SJSA1 (cell line): ENCODE data around the gene DYNC1I1. TPM values are rescaled to one million over a fixed set of nuclear protein-coding genes. Genes with fewer than 3 reads are reported as not detected.

Experiments used
- DNase-seq, 2 experiments: peaks; one replicate each; pipeline ENCODE4 v3.0.0-alpha.2; 2015 to 2020; ENCODE audit warnings: low spot score in 2 of 2, low read depth in 1 of 2
- H3K27ac ChIP-seq: fragments of 250-450 bp; sonication (Bioruptor Pico); 2 replicates; pipeline ENCODE4 v1.5.1; 2020; ENCODE audit warnings: mild to moderate bottlenecking, moderate library complexity
- H3K27me3 ChIP-seq: fragments of 250-450 bp; sonication (Bioruptor Pico); replicated peaks from 2 replicates; pipeline ENCODE4 v1.5.1; 2020; ENCODE audit warnings: mild to moderate bottlenecking, moderate library complexity
- H3K36me3 ChIP-seq: fragments of 250-450 bp; sonication (Bioruptor Pico); 2 replicates; pipeline ENCODE4 v1.5.1; 2020; ENCODE audit warnings: mild to moderate bottlenecking
- H3K4me1 ChIP-seq: fragments of 250-450 bp; sonication (Bioruptor Pico); replicated peaks from 2 replicates; pipeline ENCODE4 v1.6.1; 2021; ENCODE audit warnings: mild to moderate bottlenecking
- H3K4me3 ChIP-seq: fragments of 250-450 bp; sonication (Bioruptor Pico); 2 replicates; pipeline ENCODE4 v1.5.1; 2020; ENCODE audit warnings: mild to moderate bottlenecking
- H3K9me3 ChIP-seq: fragments of 250-450 bp; sonication (Bioruptor Pico); replicated peaks from 2 replicates; pipeline ENCODE4 v1.5.1; 2020; ENCODE audit warnings: mild to moderate bottlenecking
- total RNA-seq: library from RNA; depleted of rRNA; stranded (reverse); fragments of >200 nt; shearing (Covaris generic); gene quantifications from 2 replicates; pipeline ENCODE4 v1.2.3, GENCODE V29; 2014

DYNC1I1 gene
- total RNA-seq, 1 experiment from 2014 or later, result 6.2 TPM

DNA sequence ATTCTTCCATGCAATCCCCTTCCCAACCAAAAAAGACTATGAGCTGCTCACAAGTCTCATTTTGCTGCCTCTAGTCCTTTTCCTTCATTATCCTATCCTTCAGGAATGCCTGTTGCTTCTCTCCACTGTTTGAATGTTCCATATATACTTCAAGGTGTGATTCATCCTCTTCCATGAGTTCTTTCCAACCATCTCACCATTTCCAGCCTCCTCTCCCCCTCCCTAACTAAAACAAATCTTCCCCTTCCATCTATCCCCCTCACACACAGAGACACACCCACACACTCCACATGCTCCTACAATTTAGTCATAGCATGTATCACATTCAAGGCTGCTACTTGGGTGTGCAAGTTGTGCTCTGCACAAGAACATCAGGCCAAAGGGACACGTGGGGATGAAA, 254.3 kb downstream of the DYNC1I1 start:
- Histone ChIP-seq H3K4me3 (no peak overlapping the region), H3K27me3 (no peaks in the 10 kb centered on the region), H3K4me1 (peaks cover 30% of the 10 kb centered on the region), H3K27ac (peak overlapping the region; percentile 39; the same call in 1 of the 2 replicates), H3K9me3 (no peaks in the 10 kb centered on the region), H3K36me3 (no peaks in the 10 kb centered on the region)
- DNase-seq, result peak; percentile 45 to 48

DNA sequence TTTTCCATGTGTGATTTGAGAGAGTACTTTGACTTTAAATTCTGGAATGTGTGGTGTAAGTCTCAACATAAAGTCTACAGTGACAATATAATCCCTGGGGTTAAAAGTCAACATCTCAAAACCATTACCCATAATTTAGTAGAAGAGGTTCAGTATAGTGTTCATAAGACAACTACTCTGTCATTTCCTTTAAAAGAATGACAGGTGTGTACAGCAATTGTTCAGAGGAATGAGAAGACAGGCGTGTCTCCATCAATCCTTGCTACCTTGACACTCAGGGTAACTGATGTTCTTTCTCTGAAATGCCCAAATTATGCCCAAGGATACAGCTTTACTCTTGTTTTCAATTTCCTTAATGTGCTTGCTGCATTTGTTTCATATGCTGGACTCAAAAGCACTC, 256.4 kb downstream of the DYNC1I1 start:
- H3K4me1 ChIP-seq, result peaks cover 23% of the 10 kb centered on the region
- DNase-seq, result no peak
- H3K27ac ChIP-seq, result no peak overlapping the region
- no peaks in the 10 kb centered on the region for H3K27me3 ChIP-seq
- no peaks in the 10 kb centered on the region for H3K9me3 ChIP-seq
- no peaks in the 10 kb centered on the region for H3K36me3 ChIP-seq
- no peak overlapping the region for H3K4me3 ChIP-seq

DNA sequence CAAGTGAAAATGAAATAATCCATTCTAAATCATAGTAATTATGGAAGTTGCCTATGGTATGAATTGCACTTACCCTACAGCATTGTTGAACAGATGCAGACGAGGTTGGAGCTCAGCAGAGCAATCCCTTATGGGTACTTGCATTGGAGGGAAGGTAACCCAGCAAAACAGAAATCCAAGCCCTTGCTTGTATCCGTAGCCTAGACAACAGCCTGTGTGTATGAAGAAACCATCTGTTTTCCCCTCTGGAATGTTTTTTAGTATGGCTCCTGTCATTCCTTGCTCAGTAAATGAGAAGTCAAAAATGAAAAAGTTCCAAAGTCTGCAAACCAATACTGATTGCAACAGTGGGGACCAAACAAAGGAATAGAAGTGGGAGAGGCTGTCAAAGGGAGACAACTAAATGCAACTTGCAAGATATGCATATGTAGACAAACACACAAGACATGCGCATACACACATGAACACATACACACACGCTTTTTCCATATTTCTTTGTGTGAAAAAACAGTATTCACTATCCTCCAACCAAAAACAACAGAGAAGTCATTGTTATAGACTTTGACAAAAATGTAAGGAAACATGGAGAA, 260.8 kb downstream of the DYNC1I1 start:
- no peak for DNase-seq
- Histone ChIP-seq H3K36me3 (no peaks in the 10 kb centered on the region), H3K4me1 (peaks cover 6% of the 10 kb centered on the region), H3K27me3 (no peaks in the 10 kb centered on the region), H3K9me3 (no peaks in the 10 kb centered on the region), H3K4me3 (no peak overlapping the region), H3K27ac (no peak overlapping the region)

DNA sequence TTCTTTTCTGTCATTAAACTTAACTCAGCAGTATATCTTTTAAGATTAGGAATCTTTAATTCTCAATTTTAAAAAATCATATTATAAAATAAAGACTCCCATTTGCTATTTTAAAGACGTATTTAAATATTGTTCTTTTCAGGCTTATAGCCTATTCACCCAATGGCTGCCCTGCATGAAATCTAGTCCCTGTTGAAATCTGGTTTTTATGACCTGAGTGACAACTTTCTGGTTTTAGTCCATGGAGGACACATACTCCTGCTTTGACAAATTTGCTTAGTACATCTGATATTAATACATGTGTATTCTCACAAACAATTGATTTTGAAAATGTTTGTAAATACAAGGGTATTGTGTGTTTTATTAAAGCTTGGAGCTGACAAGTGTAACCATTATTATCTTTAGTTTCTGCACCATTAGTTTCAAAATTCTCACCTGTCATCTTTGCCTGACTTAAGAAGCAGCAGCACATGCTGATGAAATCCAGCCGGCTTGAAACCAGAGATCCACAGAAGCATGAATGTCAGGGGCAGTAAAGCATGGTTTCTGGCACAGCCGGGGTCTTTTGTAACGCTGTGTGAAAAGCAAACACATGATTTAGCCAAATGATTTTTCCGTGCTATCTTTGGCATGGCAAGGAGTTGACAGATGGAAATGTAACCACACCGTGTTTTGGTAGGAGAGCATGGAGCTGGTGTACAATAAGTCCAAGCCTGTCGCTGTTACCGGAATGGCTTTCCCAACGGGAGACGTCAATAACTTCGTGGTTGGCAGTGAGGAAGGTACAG, 262.8 kb downstream of the DYNC1I1 start:
- no peak for DNase-seq
- no peaks in the 10 kb centered on the region for H3K9me3 ChIP-seq
- no peak overlapping the region for H3K4me3 ChIP-seq
- H3K27ac ChIP-seq, result no peak overlapping the region
- H3K4me1 ChIP-seq, result peaks cover 3% of the 10 kb centered on the region
- H3K36me3 ChIP-seq, result no peaks in the 10 kb centered on the region
- no peaks in the 10 kb centered on the region for H3K27me3 ChIP-seq

DNA sequence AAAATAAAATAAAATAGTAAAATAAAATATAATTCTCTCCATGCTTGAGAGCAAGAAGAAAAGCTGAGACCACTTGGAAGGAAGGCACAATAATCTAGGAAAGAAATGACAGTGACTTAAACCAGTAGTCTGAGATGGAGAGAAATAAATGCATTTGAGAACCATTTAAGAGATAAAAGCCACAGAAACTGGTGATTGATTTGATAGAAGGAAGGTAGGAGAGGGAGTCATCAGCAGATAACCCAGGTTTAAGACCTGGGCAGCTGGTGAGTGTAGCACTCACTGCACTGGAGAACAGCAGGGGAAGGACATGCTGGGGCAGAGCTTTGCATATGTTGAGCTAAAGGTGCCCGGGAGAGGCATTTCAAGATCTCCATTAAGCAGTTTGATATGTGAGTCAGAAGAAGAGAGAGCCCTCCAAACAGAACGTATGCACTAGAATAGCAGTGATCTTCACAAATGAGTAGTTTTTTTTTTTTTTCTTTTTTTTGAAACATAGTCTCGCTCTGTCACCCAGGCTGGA, 268.0 kb downstream of the DYNC1I1 start:
- Histone ChIP-seq H3K4me1 (no peaks in the 10 kb centered on the region), H3K4me3 (no peak overlapping the region), H3K27ac (no peak overlapping the region), H3K36me3 (no peaks in the 10 kb centered on the region), H3K27me3 (no peaks in the 10 kb centered on the region), H3K9me3 (no peaks in the 10 kb centered on the region)
- no peak for DNase-seq

DNA sequence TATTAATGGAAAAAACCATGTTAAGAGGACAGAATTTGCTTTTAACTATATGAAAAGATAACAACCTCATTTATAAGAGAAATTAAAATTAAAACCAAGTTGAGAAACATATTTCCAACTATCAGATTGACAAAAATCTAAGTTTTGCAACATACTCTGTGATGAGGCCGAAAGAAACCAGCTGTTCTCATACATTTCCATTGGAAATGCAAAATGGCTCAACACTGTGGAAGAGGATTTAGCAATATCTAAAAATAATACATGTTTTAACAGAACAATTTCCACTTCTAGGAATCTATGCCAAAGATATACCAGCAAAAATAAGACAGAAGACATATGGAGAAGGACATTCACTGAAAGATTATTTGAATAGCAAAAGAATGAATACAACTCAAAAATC, 268.8 kb downstream of the DYNC1I1 start:
- H3K4me1 ChIP-seq, result no peaks in the 10 kb centered on the region
- DNase-seq, result no peak

DNA sequence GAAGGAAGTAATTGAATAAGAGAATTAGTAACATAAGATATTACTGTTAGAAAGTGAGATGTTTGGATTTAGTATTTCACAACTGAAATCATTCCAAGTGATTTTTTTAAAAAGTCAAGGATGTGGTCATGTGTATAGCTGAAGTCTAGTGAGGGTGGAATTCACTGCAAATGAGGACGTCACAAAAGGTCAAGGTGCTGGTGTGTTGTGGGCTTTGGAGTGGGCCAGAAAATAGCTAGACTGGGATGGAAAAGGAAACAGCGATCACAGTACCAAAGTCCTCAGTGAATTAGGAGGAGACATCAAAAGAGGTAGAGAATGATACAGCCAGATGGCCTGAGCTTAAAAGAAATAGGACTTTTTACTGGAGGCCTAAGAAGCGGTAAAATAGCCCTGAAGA, 272.8 kb downstream of the DYNC1I1 start:
- Histone ChIP-seq H3K9me3 (no peaks in the 10 kb centered on the region), H3K27me3 (no peaks in the 10 kb centered on the region), H3K4me1 (no peaks in the 10 kb centered on the region), H3K4me3 (no peak overlapping the region), H3K27ac (no peak overlapping the region), H3K36me3 (no peaks in the 10 kb centered on the region)
- DNase-seq, result no peak

More for the DNA sequence above, 268.8 kb downstream of the DYNC1I1 start:
- Histone ChIP-seq H3K27me3 (no peaks in the 10 kb centered on the region), H3K9me3 (no peaks in the 10 kb centered on the region), H3K36me3 (no peaks in the 10 kb centered on the region), H3K4me3 (no peak overlapping the region), H3K27ac (no peak overlapping the region)

DNA sequence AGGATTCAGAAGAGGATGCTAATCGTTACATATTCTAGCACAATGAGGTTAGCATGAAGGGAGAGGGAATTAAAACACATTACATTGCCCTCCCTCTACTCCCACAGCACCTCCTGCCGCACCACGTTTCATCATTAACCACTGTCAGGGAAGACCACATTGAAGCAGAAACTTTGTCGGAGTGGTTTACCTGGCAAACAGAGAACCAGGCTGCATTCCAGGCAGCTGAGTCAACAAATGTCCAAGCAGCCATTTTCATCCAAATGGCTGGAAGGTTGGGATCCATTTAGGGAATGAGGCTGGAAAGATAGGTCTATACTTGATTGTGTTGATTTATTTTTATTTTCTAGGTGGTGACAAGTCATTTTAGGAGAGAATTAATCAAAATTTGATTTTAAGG, 273.6 kb downstream of the DYNC1I1 start:
- Histone ChIP-seq H3K4me3 (no peak overlapping the region), H3K4me1 (no peaks in the 10 kb centered on the region), H3K9me3 (no peaks in the 10 kb centered on the region), H3K27ac (no peak overlapping the region), H3K27me3 (no peaks in the 10 kb centered on the region), H3K36me3 (no peaks in the 10 kb centered on the region)
- no peak for DNase-seq

DNA sequence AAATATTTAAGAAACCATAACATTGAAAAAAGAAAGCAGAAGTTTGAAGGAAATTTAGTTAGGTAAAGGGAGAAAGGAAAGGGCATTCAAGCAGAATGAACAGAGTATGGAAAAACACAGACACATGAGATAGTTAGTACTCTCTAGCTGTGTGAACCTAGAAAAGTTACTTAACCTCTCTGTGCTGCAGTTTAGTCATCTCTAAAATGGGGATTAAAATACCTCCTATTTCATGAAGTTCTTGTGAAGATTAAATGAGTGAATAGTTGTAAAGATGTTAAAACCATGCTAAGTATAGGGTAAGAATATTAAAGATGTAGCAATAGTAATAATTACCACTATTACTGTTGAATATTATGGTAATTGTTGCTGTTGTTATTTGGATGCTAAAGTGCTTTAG, 279.9 kb downstream of the DYNC1I1 start:
- H3K27me3 ChIP-seq, result no peaks in the 10 kb centered on the region
- no peak overlapping the region for H3K27ac ChIP-seq
- no peaks in the 10 kb centered on the region for H3K9me3 ChIP-seq
- no peak overlapping the region for H3K4me3 ChIP-seq
- H3K36me3 ChIP-seq, result no peaks in the 10 kb centered on the region
- no peak for DNase-seq
- no peaks in the 10 kb centered on the region for H3K4me1 ChIP-seq

DNA sequence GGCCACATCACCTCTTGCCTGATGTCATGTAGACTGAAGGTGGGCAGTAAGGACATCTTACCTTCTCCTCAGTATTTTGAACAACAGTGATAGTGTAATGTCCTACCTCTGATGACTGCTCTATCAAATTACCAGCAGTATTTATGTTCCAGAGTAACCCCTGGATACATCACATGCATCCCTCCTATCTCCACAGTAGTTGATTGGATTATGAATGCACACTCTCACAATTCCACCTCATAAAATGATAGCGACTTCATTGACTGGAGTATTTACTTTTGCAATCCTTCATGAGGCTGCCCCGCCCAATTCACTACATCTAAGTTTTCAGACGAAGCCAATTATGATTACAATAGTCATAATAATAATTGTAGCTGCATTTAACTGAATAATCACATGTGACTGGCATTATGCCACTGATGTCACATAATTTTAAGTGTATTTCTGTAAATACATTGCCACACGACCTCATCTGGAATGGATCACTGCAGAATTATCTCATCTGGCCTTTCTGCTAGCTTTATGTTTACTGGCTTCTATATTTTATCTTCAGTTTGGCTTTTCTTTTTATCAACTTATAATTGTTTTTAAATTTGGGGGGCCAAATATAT, 280.6 kb downstream of the DYNC1I1 start:
- Histone ChIP-seq H3K4me3 (no peak overlapping the region), H3K4me1 (no peaks in the 10 kb centered on the region), H3K9me3 (no peaks in the 10 kb centered on the region), H3K27me3 (no peaks in the 10 kb centered on the region), H3K27ac (no peak overlapping the region), H3K36me3 (no peaks in the 10 kb centered on the region)
- DNase-seq, result no peak

DNA sequence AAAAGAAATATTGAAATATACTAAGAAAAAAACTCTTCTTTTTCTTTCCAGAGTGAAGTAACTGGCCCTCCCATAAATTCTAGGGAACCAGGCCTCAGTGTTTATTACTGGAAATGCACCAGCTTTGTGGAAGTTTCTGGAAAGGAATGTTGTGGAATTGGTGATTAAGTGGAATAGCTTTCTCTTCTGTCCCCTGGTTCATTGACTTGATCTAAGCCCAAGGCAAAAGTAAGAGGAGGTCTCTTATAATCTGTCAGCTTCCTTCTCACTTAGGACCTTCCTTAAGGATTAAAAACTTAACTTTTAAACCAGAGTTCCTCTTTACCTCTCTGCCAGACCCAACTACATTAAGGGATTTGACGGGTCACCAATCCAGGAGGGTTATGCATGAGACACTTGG, 283.4 kb downstream of the DYNC1I1 start:
- Histone ChIP-seq H3K9me3 (no peaks in the 10 kb centered on the region), H3K4me1 (no peaks in the 10 kb centered on the region), H3K27ac (no peak overlapping the region), H3K36me3 (no peaks in the 10 kb centered on the region), H3K4me3 (no peak overlapping the region), H3K27me3 (no peaks in the 10 kb centered on the region)
- DNase-seq, result no peak

DNA sequence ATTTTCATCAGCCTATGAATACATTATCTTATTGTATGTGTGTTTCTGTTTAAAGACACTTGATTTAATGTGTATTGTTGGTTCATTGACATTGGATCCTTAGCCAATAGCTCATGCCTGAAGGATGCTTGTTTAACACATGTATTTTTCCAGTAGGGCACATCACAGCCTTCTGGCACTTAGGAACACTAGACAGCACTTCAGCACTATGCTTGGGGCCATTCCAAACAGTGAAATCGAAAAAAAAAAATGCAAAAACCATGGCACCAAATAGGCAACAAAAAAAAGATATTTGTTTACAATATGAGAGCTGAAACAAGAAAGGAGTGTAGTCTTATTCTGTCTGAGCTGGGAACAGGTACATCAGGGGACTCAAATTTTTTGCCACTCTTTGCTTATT, 286.7 kb downstream of the DYNC1I1 start:
- Histone ChIP-seq H3K36me3 (no peaks in the 10 kb centered on the region), H3K9me3 (no peaks in the 10 kb centered on the region), H3K27ac (no peak overlapping the region), H3K27me3 (no peaks in the 10 kb centered on the region), H3K4me1 (no peaks in the 10 kb centered on the region), H3K4me3 (no peak overlapping the region)
- DNase-seq, result no peak

DNA sequence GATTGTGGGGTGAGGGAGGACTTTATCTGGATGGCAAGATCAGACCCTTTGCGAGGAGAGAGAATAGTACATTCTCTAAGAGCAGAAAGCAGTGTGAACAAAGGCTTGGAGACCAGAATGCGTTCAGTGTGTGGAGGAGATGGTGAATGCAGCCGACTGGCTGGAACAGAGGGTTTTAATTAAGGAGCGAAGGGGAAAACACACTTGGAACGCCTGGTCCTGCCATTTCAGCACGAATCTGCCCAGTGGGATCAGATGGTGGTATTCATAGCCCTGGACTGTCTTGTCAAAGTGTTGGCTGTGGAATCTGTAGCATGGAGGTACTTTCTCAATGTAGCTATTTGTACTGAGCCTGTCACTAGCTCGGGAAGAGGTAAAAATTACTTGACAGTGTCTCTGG, 288.7 kb downstream of the DYNC1I1 start:
- no peak overlapping the region for H3K27ac ChIP-seq
- no peak for DNase-seq
- H3K36me3 ChIP-seq, result no peaks in the 10 kb centered on the region
- no peaks in the 10 kb centered on the region for H3K9me3 ChIP-seq
- H3K4me3 ChIP-seq, result no peak overlapping the region
- no peaks in the 10 kb centered on the region for H3K27me3 ChIP-seq
- H3K4me1 ChIP-seq, result no peaks in the 10 kb centered on the region

DNA sequence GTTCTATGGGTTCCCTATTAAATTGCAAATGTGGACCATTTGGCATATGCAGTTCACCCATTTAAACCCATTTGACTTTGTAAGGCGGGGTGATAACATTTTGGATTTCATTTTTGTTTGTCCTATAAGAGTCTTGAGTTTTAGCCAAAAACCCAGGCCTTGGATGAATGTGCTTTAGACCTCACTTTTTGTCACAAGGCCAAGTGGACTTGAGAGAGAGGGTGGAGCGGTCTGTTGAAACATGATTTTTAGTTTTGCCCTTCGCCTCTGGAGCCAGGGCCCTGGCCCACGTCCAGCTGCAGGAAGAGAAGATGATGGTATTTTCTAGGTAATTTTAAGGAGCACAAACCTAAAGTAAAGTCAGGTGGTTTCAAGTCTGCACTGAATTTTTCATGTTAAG, 289.5 kb downstream of the DYNC1I1 start:
- no peak for DNase-seq
- Histone ChIP-seq H3K9me3 (no peaks in the 10 kb centered on the region), H3K27ac (no peak overlapping the region), H3K4me1 (peaks cover 1% of the 10 kb centered on the region), H3K27me3 (no peaks in the 10 kb centered on the region), H3K36me3 (no peaks in the 10 kb centered on the region), H3K4me3 (no peak overlapping the region)
